Measurements from ENCODE around the gene TFF3. TPM values are rescaled to one million over a fixed set of nuclear protein-coding genes. Genes with fewer than 3 reads are reported as not detected.

TFF3 gene
- total and polyA plus RNA-seq, 2 donors (not counting 1 experiment from before 2014, with no cell fraction given) = not detected

DNA sequence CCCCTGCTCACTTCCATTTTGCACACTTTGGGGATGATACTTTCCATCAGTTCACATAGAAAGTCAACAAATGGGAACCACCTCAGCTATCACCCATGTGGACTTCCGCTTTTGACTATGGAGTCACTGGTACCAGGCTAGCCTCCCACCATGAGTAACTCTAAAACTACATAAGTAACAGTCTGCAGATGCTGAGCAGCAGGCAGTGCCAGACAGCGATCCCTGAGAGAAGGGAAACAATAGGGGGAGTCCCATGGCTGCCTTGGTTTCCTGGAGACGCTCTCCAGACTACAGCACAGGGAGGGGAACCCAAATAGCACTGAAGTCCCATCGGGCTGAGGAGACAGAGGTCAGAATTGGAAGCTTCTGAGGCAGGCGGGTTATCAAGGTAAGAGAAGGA, 38.4 kb upstream of the TFF3 start:
- H3K36me3 ChIP-seq (ENCODE audit: control insufficient read depth, insufficient read depth, low read length) = no peaks in the 10 kb centered on the region
- no peaks in the 10 kb centered on the region for H3K79me2 ChIP-seq (ENCODE audit: control insufficient read depth, insufficient read depth, low read length)
- no peaks in the 10 kb centered on the region for H3K27me3 ChIP-seq (ENCODE audit: control insufficient read depth, insufficient read depth, low read length)
- no peaks in the 10 kb centered on the region for H4K20me1 ChIP-seq (ENCODE audit: control insufficient read depth, extremely low read depth, insufficient read depth, low read length)
- H3K9ac ChIP-seq (ENCODE audit: insufficient read depth, low read length) = no peak overlapping the region
- DNase-seq (ENCODE audit: low read depth in 2 of 2) = no peak
- no peaks in the 10 kb centered on the region for H3K9me3 ChIP-seq (ENCODE audit: control insufficient read depth, insufficient read depth, low read depth, low read length)
- H2AFZ ChIP-seq (ENCODE audit: low read length) = no peak overlapping the region
- no peak overlapping the region for H3K4me3 ChIP-seq (replicated peaks in 1 of 4; ENCODE audit: control extremely low read depth in 1 of 4, insufficient read depth in 1 of 4, low read depth in 3 of 4, low read length in 4 of 4)
- H3K4me2 ChIP-seq (ENCODE audit: extremely low read depth, insufficient read depth, low read length) = no peak overlapping the region
- TF ChIP-seq, protein P1, sequence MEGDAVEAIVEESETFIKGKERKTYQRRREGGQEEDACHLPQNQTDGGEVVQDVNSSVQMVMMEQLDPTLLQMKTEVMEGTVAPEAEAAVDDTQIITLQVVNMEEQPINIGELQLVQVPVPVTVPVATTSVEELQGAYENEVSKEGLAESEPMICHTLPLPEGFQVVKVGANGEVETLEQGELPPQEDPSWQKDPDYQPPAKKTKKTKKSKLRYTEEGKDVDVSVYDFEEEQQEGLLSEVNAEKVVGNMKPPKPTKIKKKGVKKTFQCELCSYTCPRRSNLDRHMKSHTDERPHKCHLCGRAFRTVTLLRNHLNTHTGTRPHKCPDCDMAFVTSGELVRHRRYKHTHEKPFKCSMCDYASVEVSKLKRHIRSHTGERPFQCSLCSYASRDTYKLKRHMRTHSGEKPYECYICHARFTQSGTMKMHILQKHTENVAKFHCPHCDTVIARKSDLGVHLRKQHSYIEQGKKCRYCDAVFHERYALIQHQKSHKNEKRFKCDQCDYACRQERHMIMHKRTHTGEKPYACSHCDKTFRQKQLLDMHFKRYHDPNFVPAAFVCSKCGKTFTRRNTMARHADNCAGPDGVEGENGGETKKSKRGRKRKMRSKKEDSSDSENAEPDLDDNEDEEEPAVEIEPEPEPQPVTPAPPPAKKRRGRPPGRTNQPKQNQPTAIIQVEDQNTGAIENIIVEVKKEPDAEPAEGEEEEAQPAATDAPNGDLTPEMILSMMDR (conservative IDR thresholded peaks at IDR 0.05 in 1 of 2, IDR thresholded peaks at IDR 0.05 in 1 of 2; ENCODE audit: low read depth in 1 of 2, low read length in 2 of 2) = no peak
- TF ChIP-seq EZH2 (IDR thresholded peaks at IDR 0.05; ENCODE audit: low read length, missing control alignments) = no peak
- H3K27ac ChIP-seq (ENCODE audit: insufficient read depth, low read length) = no peak overlapping the region
- no peaks in the 10 kb centered on the region for H3K4me1 ChIP-seq (ENCODE audit: control insufficient read depth, extremely low read depth, insufficient read depth, low read length)

DNA sequence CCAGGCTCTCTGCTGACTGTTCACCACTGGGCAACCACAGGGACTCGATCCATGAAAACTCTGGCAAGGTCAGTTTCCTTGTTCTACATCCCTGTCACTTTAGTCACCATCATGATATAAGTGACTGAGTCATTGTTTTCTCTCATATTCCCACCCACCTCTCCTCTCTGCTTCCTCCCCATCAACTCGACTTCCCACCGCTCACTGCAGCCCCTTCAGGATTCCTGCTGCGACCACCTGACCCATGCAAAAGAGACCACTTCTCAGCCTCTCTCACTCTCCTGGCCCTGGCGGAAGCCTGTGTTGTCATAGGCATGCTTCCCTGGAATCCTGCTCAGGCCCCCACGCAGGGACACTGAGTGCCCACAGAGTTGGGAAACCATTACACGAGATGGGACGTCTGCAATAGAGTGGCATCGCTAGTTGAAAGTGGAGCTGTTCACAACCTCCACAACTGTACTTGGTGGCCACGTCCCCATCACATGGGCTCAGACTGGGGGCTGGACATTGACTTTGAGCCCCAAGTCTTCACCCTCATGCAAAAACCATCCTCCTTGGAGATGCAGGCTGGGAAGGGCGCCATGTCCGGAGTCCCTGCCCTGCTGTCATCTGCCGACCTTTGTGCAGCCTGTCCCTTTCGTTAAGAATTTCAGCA, 37.4 kb upstream of the TFF3 start:
- Histone ChIP-seq H3K36me3 (ENCODE audit: control insufficient read depth, insufficient read depth, low read length) (no peaks in the 10 kb centered on the region), H2AFZ (ENCODE audit: low read length) (no peak overlapping the region), H3K4me1 (ENCODE audit: control insufficient read depth, extremely low read depth, insufficient read depth, low read length) (no peaks in the 10 kb centered on the region), H3K4me3 (replicated peaks in 1 of 4; ENCODE audit: control extremely low read depth in 1 of 4, insufficient read depth in 1 of 4, low read depth in 3 of 4, low read length in 4 of 4) (no peak overlapping the region), H3K9me3 (ENCODE audit: control insufficient read depth, insufficient read depth, low read depth, low read length) (no peaks in the 10 kb centered on the region), H3K27ac (ENCODE audit: insufficient read depth, low read length) (no peak overlapping the region), H3K79me2 (ENCODE audit: control insufficient read depth, insufficient read depth, low read length) (no peaks in the 10 kb centered on the region), H3K9ac (ENCODE audit: insufficient read depth, low read length) (no peak overlapping the region), H4K20me1 (ENCODE audit: control insufficient read depth, extremely low read depth, insufficient read depth, low read length) (no peaks in the 10 kb centered on the region), H3K27me3 (ENCODE audit: control insufficient read depth, insufficient read depth, low read length) (no peaks in the 10 kb centered on the region), H3K4me2 (ENCODE audit: extremely low read depth, insufficient read depth, low read length) (no peak overlapping the region)
- no peak for TF ChIP-seq EZH2 (IDR thresholded peaks at IDR 0.05; ENCODE audit: low read length, missing control alignments)
- TF ChIP-seq, protein P1 (conservative IDR thresholded peaks at IDR 0.05 in 1 of 2, IDR thresholded peaks at IDR 0.05 in 1 of 2; ENCODE audit: low read depth in 1 of 2, low read length in 2 of 2) = no peak
- no peak for DNase-seq (ENCODE audit: low read depth in 2 of 2)

DNA sequence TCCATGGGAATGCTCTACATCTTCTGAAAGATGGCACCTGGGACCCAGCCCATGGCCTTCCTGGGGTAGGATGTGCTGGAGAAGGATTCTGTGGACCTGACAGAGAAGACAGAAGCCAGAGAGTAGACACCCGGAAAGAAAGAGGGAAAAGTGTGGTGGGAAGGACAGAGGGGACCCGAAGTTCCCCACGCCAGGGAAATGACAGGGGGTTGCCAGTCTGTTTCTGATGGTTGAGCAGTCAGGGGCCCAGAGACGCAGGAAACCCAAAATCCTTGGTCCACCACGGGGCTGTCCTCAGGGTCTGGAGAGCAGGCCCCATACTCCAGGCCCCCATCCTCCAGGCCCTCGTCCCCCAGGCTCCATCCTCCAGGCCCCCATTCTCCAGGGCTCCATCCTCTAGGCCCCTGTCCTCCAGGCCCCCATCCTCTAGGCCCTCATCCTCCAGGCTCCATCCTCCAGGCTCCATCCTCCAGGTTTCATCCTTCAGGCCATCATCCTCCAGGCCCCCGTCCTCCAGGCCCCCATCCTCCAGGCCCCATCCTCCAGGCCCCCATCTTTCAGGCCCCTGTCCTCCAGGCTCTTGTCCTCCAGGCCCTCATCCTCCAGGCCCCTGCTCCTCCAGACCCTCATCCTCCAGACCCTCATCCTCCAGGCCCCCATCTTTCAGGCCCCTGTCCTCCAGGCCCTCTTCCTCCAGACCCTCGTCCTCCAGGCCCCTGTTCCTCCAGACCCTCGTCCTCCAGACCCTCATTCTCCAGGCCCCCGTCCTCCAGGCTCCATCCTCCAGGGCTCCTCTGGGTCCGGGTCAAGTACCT, 36.6 kb upstream of the TFF3 start:
- no peak for DNase-seq (ENCODE audit: low read depth in 2 of 2)
- H3K9me3 ChIP-seq (ENCODE audit: control insufficient read depth, insufficient read depth, low read depth, low read length) = no peaks in the 10 kb centered on the region
- no peaks in the 10 kb centered on the region for H3K4me1 ChIP-seq (ENCODE audit: control insufficient read depth, extremely low read depth, insufficient read depth, low read length)
- H3K79me2 ChIP-seq (ENCODE audit: control insufficient read depth, insufficient read depth, low read length) = no peaks in the 10 kb centered on the region
- H2AFZ ChIP-seq (ENCODE audit: low read length) = no peak overlapping the region
- no peaks in the 10 kb centered on the region for H4K20me1 ChIP-seq (ENCODE audit: control insufficient read depth, extremely low read depth, insufficient read depth, low read length)
- no peaks in the 10 kb centered on the region for H3K27me3 ChIP-seq (ENCODE audit: control insufficient read depth, insufficient read depth, low read length)
- no peak overlapping the region for H3K9ac ChIP-seq (ENCODE audit: insufficient read depth, low read length)
- no peak overlapping the region for H3K4me3 ChIP-seq (replicated peaks in 1 of 4; ENCODE audit: control extremely low read depth in 1 of 4, insufficient read depth in 1 of 4, low read depth in 3 of 4, low read length in 4 of 4)
- no peak for TF ChIP-seq EZH2 (IDR thresholded peaks at IDR 0.05; ENCODE audit: low read length, missing control alignments)
- TF ChIP-seq, protein P1 (conservative IDR thresholded peaks at IDR 0.05 in 1 of 2, IDR thresholded peaks at IDR 0.05 in 1 of 2; ENCODE audit: low read depth in 1 of 2, low read length in 2 of 2) = no peak
- no peaks in the 10 kb centered on the region for H3K36me3 ChIP-seq (ENCODE audit: control insufficient read depth, insufficient read depth, low read length)
- H3K4me2 ChIP-seq (ENCODE audit: extremely low read depth, insufficient read depth, low read length) = no peak overlapping the region
- H3K27ac ChIP-seq (ENCODE audit: insufficient read depth, low read length) = no peak overlapping the region
